Lung (tissue), 12 donors: Measurements from ENCODE around the gene ALPI. TPM values are rescaled to one million over a fixed set of nuclear protein-coding genes. Genes with fewer than 3 reads are reported as not detected.

ENCODE experiments used
- ATAC-seq: fragments of 200-7000 bp; cut with Tn5 transposase; one replicate; pipeline ENCODE4 v1.9.1; 2020; ENCODE audit warnings: moderate number of reproducible peaks; ENCODE audit not compliant: insufficient read depth, low FRiP score
- DNase-seq, 3 donors: peaks; one replicate each; pipeline ENCODE4 v3.0.0-alpha.2; 2013 to 2017
- H3K27ac ChIP-seq, 2 donors: one replicate each; pipeline ENCODE4 v1.5.1; 2013; ENCODE audit warnings: mild to moderate bottlenecking in 2 of 2, moderate library complexity in 2 of 2, control low read depth in 1 of 2, inconsistent platforms in 1 of 2, low read depth in 1 of 2, low read length in 1 of 2
- H3K27me3 ChIP-seq, 3 donors: one replicate each; pipeline ENCODE4 v1.5.1; 2013; ENCODE audit warnings: low read length in 2 of 3; ENCODE audit not compliant: control insufficient read depth in 3 of 3, insufficient read depth in 3 of 3
- H3K36me3 ChIP-seq, 4 donors: one replicate each; pipeline ENCODE4 v1.5.1; 2013; ENCODE audit warnings: low read length in 4 of 4, mild to moderate bottlenecking in 1 of 4, moderate library complexity in 1 of 4; ENCODE audit not compliant: control insufficient read depth in 4 of 4, insufficient read depth in 4 of 4
- H3K4me1 ChIP-seq, 5 donors: one replicate each; pipeline ENCODE4 v1.5.1; 2013; ENCODE audit warnings: low read length in 5 of 5, mild to moderate bottlenecking in 2 of 5, moderate library complexity in 1 of 5; ENCODE audit not compliant: control insufficient read depth in 5 of 5, insufficient read depth in 5 of 5
- H3K4me3 ChIP-seq: one replicate; pipeline ENCODE4 v1.5.1; 2013; ENCODE audit warnings: mild to moderate bottlenecking, control low read depth, moderate library complexity
- H3K9ac ChIP-seq, 2 donors: one replicate each; pipeline ENCODE4 v1.5.1; 2013; ENCODE audit warnings: low read length in 2 of 2, control low read depth in 1 of 2; ENCODE audit not compliant: insufficient read depth in 1 of 2
- H3K9me3 ChIP-seq, 4 donors: one replicate each; pipeline ENCODE4 v1.5.1; 2013; ENCODE audit warnings: low read length in 3 of 4, mild to moderate bottlenecking in 1 of 4, moderate library complexity in 1 of 4; ENCODE audit not compliant: control insufficient read depth in 4 of 4, insufficient read depth in 3 of 4
- WGBS, 2 donors: extraction: QIAGEN DNeasy Blood & Tissue Kit; methylation state at CpG; one replicate each; pipeline ENCODE4 v1.1.7; 2013; 5-methylcytosine and 5-hydroxymethylcytosine counted together
- polyA plus RNA-seq, 2 donors: library from polyadenylated mRNA; stranded (reverse); fragments of 200-250 nt; gene quantifications; one replicate each; pipeline ENCODE4 v1.2.1, GENCODE V29; 2013
- total RNA-seq, 2 donors: library from RNA; depleted of rRNA in 1 of 2; stranded (reverse); fragments of >200 nt in 1 of 2; gene quantifications; one replicate each; pipeline ENCODE4 v1.2.1, GENCODE V29; 2014 to 2021
- TF ChIP-seq, protein P1 (sequence below): IDR thresholded peaks from 2 replicates; pipeline ENCODE4 v1.5.1; 2012; ENCODE audit warnings: mild to moderate bottlenecking; ENCODE audit errors: control extremely low read depth, extremely low read depth
- donor health status: control.
- donor health status: control.
- donor health status: Bipolar disorder and iron deficiency.
- donor health status: healthy.
- donor health status: DM: yes; HTN: yes; CAD: no.

Gene ALPI
- total and polyA plus RNA-seq, 4 donors: not detected

DNA sequence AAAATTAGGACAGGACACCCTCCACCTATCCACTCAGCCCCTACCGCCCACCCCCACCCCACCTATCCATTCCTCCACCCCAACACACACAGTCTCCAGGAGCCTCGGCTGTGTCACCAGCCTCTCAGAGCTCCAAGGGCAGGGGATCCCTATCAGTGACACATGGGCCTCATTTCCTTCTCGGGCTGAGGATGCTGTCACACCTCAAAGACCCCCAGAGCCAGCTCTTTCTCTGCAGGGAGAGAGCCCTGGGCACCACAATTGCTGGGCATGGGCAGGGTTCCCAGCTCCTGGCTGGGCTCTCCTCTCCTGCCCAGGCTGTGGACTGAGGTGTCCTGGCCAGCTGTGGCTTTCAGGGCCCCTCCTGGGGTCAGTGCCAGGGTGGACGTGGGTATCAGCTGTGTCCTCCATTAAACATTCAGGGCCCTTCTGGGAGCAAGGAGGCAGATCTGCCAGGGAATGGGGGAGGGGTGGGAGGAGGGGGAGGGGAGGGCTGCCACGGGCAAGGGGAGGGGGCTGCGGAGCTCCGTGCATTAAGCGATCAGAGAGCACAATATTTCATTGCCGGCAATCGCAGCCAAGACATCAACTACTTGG, 45.9 kb downstream of the ALPI start:
- Histone ChIP-seq H3K9ac (no peak overlapping the region), H3K27me3 (peaks cover 0 to 43% (median 26%) of the 10 kb centered on the region in 3 donors), H3K9me3 (peaks cover 0 to 4% (median 0%) of the 10 kb centered on the region in 4 donors), H3K27ac (no peak overlapping the region), H3K4me1 (peaks cover 0 to 8% (median 0%) of the 10 kb centered on the region in 5 donors), H3K36me3 (no peaks in the 10 kb centered on the region), H3K4me3 (no peak overlapping the region)
- WGBS, 2 donors: 41 to 51% methylated on average over 10 of the region's 10 CpGs
- DNase-seq (no peak), ATAC-seq (no peak)
- TF ChIP-seq, protein P1, sequence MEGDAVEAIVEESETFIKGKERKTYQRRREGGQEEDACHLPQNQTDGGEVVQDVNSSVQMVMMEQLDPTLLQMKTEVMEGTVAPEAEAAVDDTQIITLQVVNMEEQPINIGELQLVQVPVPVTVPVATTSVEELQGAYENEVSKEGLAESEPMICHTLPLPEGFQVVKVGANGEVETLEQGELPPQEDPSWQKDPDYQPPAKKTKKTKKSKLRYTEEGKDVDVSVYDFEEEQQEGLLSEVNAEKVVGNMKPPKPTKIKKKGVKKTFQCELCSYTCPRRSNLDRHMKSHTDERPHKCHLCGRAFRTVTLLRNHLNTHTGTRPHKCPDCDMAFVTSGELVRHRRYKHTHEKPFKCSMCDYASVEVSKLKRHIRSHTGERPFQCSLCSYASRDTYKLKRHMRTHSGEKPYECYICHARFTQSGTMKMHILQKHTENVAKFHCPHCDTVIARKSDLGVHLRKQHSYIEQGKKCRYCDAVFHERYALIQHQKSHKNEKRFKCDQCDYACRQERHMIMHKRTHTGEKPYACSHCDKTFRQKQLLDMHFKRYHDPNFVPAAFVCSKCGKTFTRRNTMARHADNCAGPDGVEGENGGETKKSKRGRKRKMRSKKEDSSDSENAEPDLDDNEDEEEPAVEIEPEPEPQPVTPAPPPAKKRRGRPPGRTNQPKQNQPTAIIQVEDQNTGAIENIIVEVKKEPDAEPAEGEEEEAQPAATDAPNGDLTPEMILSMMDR: no peak

DNA sequence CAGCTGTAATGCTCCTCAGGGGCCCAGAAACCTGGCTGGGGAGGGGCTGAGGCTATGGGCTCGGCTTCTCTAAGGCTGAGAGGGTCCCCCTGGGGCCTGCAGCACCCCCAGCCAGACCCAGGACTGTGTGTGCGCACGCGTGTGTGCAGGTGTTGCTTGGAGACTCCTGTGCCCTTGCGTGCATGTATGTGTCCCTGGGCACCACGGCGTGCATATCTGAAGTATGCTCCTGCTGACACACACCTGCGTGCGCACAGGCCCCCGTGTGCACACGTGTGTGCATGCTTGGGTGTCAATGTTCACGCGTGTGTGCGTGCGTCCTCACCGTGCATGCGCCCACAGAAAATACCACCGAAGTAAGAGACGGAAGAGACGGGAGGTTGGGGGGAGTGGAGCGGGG, 46.6 kb downstream of the ALPI start:
- H3K36me3 ChIP-seq: no peaks in the 10 kb centered on the region
- ATAC-seq (no peak), DNase-seq (no peak)
- peaks cover 0 to 4% (median 0%) of the 10 kb centered on the region in 4 donors for H3K9me3 ChIP-seq
- H3K27me3 ChIP-seq: peaks cover 0 to 40% (median 26%) of the 10 kb centered on the region in 3 donors
- TF ChIP-seq, protein P1: no peak
- H3K9ac ChIP-seq: no peak overlapping the region
- H3K4me1 ChIP-seq: peaks cover 0 to 8% (median 0%) of the 10 kb centered on the region in 5 donors
- no peak overlapping the region for H3K4me3 ChIP-seq
- WGBS, 2 donors: 12 to 15% methylated on average over 20 of the region's 21 CpGs
- no peak overlapping the region for H3K27ac ChIP-seq

DNA sequence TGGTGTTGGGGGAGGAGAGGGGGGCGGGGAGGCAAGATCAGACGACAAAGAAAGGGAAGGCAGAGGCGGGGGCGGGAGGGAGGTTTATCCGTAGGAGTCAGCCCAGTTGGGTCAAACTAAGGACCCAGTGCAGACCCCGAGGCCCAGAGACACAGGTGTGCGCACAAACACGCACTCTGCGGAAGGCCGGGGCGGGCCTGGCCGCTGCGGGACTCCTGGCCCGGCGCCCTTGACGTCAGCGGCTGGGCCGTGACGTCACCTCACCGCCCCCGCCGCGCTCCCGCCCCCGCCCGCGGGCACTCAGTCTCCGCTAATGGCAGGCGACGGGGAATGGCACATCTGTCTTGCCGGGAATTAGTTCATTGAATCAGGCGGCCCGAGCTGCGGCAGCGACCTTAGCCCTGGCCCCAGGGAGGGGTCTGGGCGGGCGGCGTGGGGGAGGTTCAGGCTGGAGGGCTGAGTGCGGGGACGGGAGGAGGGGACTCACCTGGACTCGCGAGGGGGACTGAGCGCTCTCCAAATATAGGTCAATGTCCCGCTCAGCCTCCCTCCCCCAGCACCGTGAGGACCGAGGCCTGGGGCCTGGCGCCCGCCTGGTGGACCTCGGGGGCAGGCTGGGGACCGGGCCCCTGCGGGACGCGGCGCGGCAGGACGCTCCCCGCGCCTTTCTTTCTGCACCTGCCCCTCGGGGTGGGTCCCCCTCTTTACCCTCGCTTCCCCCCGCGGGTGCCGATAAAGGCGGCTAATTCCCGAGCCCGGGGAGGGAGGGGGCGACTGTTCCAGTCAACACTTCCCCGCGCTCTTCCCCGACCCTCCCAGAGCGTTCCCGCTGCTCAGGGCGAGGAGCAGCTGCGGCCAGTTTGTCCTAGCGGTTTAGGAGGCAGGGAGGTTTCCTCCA, 47.2 kb downstream of the ALPI start:
- Histone ChIP-seq H3K4me1 (peaks cover 0 to 8% (median 0%) of the 10 kb centered on the region in 5 donors), H3K9me3 (peaks cover 0 to 4% (median 0%) of the 10 kb centered on the region in 4 donors), H3K27ac (no peak overlapping the region), H3K4me3 (no peak overlapping the region), H3K27me3 (peaks cover 0 to 42% (median 26%) of the 10 kb centered on the region in 3 donors), H3K9ac (no peak overlapping the region), H3K36me3 (no peaks in the 10 kb centered on the region)
- ATAC-seq (no peak), DNase-seq (peak in 1 of 3 donors; percentile 31)
- 1% methylated on average over 50 to 74 of the region's 75 CpGs for WGBS, 2 donors
- TF ChIP-seq, protein P1: no peak
